RWPE1 (cell line): ENCODE results near the gene HASPIN.
"Not testable (repeated sequence)": the region's sequence is repeated elsewhere in the genome, so short reads cannot be mapped to it uniquely, and the experiment has no call there.

Experiments used
- CTCF ChIA-PET: fragments of 350-600 bp; sonication (Branson Sonifier 250); formaldehyde crosslinking; extraction: SDS; loops from one replicate; lab custom pipeline; 2021; lab: Yijun Ruan, JAX
- POLR2A ChIA-PET: fragments of 400-600 bp; formaldehyde crosslinking; extraction: SDS; loops from one replicate; lab custom pipeline; 2020; ENCODE audit warnings: antibody characterized with exemption; ENCODE audit not compliant: low non-redundant PET; lab: Yijun Ruan, JAX
- DNase-seq: peaks from one replicate; pipeline ENCODE4 v3.0.0; 2012; ENCODE audit warnings: low spot score
- H3K27ac ChIP-seq: fragments of 450-650 bp; 2 replicates; pipeline ENCODE4 v1.5.1; 2017
- TF ChIP-seq, protein P1 (sequence below): fragments of 450-650 bp; conservative IDR thresholded peaks from 2 replicates; pipeline ENCODE4 v1.5.1; 2017; ENCODE audit warnings: low read depth, mild to moderate bottlenecking

Gene HASPIN

DNA sequence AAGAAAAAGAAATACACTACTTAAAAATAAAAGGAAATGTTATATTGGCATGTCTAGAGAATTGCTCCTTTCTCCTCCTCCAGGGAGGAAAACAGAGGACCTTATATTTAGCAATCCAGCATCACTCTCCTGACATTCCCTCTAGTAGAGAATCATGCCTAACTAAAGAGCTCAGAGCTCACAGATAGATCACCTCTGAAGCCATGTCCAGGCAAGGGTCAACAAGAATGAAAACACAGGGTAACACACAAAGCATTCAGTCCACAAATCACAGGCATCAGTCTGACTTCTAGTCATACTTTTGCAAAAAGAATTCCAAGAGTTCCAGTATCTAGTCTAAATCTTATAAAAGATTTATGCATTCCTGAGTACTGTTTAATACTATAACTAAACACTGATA is 4.4 kb upstream of the HASPIN start:
- H3K27ac ChIP-seq = no peak overlapping the region; the same call in 1 of the 2 replicates
- TF ChIP-seq, protein P1, sequence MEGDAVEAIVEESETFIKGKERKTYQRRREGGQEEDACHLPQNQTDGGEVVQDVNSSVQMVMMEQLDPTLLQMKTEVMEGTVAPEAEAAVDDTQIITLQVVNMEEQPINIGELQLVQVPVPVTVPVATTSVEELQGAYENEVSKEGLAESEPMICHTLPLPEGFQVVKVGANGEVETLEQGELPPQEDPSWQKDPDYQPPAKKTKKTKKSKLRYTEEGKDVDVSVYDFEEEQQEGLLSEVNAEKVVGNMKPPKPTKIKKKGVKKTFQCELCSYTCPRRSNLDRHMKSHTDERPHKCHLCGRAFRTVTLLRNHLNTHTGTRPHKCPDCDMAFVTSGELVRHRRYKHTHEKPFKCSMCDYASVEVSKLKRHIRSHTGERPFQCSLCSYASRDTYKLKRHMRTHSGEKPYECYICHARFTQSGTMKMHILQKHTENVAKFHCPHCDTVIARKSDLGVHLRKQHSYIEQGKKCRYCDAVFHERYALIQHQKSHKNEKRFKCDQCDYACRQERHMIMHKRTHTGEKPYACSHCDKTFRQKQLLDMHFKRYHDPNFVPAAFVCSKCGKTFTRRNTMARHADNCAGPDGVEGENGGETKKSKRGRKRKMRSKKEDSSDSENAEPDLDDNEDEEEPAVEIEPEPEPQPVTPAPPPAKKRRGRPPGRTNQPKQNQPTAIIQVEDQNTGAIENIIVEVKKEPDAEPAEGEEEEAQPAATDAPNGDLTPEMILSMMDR = no peak
- no peak for DNase-seq
- ChIA-PET CTCF (no interaction called here), POLR2A (no interaction called here)

DNA sequence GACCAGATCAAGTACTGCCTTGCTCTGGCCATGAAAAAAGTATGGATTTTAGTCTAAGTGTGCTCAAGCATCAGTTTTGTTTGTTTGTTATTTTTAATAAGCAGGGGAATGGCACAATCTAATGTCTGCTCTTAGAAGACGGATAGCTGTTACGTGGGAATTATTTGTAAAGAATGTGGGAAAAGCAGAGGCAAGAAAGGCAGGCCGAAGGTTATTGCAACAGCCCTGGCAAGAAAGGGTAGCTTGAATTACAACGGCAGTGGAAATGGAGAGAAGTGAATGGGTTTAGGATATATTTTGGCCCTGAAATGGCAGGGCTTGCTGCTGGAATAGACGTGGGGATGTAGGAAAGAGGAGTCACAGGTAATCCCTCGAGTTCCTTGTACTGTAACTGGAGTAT is 987 bp upstream of the HASPIN start:
- DNase-seq = no peak
- H3K27ac ChIP-seq = no peak overlapping the region
- POLR2A ChIA-PET = interaction anchor here (0.5 kb wide), 1 partner anchor 23 kb away, joined by 3 read pairs; no protein-coding TSS in a partner anchor
- TF ChIP-seq, protein P1 = no peak
- CTCF ChIA-PET = interaction anchor here (0.6 to 1.5 kb wide), 3 partner anchors 16 to 895 kb away, joined by 3 to 4 read pairs (median 3); no protein-coding TSS in a partner anchor

DNA sequence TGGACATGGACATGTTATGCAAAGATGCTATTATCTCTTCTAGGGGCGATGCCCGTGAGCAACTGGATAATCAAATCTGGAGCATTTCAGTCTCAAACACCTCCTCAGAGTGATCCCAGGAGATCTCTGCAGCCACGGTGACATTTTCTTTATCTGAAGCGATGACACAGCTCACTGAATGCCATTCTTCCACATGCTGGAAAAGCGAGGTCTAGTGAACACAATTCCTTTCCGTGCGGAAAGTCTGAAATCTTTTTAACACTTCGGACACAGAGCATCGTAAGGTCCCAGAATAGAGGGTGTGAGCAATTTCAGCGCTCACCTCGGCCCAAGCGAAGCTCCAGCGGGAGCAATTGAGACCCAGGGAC is 531 bp upstream of the HASPIN start:
- peak overlapping the region; percentile 78 for H3K27ac ChIP-seq
- CTCF ChIA-PET = interaction anchor here (0.6 to 1.5 kb wide), 5 partner anchors 15 to 896 kb away, joined by 3 to 4 read pairs (median 3); partner anchors contain the start of gene NCBP3
- DNase-seq = no peak
- POLR2A ChIA-PET = interaction anchor here (0.5 kb wide), 1 partner anchor 23 kb away, joined by 3 read pairs; no protein-coding TSS in a partner anchor
- TF ChIP-seq, protein P1 = no peak

DNA sequence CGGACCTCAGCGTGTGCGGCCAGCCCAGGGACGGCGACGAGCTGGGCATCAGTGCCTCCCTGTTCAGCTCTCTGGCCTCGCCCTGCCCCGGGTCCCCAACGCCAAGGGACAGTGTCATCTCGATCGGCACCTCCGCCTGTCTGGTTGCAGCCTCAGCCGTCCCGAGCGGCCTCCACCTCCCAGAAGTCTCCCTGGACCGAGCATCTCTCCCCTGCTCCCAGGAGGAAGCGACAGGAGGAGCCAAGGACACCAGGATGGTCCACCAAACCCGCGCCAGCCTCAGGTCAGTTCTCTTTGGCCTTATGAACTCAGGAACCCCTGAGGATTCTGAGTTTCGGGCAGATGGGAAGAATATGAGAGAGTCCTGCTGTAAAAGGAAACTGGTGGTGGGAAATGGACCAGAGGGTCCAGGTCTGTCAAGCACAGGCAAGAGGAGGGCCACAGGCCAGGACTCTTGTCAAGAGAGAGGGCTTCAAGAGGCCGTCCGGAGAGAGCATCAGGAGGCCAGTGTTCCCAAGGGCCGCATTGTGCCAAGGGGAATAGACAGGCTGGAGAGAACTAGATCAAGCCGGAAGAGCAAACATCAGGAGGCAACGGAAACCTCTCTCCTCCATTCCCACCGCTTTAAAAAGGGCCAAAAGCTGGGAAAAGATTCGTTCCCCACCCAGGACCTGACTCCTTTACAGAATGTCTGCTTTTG is 825 bp downstream of the HASPIN start:
- H3K27ac ChIP-seq = peak overlapping the region; percentile 78
- TF ChIP-seq, protein P1 = no peak
- DNase-seq = no peak
- ChIA-PET POLR2A (interaction anchor here (0.7 kb wide), 1 partner anchor 132 kb away, joined by 4 read pairs; no protein-coding TSS in a partner anchor), CTCF (interaction anchor here (1.1 kb wide), 1 partner anchor 121 kb away, joined by 3 read pairs; the partner anchor contains the start of gene NCBP3)

DNA sequence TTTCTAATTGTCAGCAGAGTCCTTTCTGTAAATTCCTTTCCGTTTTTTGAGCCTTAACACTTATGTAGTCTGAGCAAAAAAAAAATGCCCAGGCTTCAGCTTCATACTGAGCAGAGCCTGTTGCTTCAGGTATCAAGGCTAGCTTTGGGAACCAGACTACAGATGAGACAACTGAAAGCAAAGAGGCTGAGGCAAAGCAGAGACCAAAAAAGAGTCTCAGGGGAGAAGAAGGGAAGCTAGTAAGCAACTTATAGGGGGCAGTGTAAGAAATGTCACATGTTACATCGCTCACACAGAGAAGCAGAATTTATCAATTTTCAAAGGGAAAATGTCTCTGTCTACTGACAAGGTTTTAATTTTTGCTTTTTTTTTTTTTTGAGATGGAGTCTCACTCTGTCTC is 3.3 kb downstream of the HASPIN start:
- DNase-seq = no peak
- TF ChIP-seq, protein P1 = no peak
- CTCF ChIA-PET = interaction anchor here (0.6 to 1.1 kb wide), 2 partner anchors 11 to 678 kb away, joined by 3 to 6 read pairs; no protein-coding TSS in a partner anchor
- POLR2A ChIA-PET = interaction anchor here (0.6 kb wide), 1 partner anchor 1129 kb away, joined by 3 read pairs; no protein-coding TSS in a partner anchor
- H3K27ac ChIP-seq = no peak overlapping the region

DNA sequence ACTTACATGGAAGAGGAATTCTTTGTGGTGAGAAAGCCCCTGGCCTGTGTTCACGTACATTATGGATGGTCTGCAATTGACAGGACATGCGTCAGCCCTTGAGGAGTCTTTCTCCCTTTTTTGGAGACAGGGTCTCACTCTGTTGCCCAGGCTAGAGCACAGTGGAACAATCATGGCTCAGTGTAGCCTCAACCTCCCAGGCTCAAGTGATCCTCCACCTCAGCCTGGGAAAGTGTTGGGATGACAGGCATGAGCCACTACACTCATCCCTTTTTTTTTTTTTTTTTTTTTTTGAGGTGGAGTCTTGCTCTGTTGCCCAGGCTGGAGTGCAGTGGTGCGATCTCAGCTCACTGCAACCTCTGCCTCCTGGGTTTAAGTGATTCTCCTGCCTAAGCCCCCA is 4.4 kb downstream of the HASPIN start:
- H3K27ac ChIP-seq, POLR2A ChIA-PET, DNase-seq: not testable (repeated sequence)
- CTCF ChIA-PET = interaction anchor here (1.1 kb wide), 1 partner anchor 10 kb away, joined by 6 read pairs; no protein-coding TSS in a partner anchor
